SK-N-DZ (cell line): Measurements from ENCODE around the gene IDH3B.

Experiments used
- DNase-seq: peaks from one replicate; pipeline ENCODE4 v3.0.0-alpha.2; 2015; ENCODE audit warnings: low spot score

Gene IDH3B

DNA sequence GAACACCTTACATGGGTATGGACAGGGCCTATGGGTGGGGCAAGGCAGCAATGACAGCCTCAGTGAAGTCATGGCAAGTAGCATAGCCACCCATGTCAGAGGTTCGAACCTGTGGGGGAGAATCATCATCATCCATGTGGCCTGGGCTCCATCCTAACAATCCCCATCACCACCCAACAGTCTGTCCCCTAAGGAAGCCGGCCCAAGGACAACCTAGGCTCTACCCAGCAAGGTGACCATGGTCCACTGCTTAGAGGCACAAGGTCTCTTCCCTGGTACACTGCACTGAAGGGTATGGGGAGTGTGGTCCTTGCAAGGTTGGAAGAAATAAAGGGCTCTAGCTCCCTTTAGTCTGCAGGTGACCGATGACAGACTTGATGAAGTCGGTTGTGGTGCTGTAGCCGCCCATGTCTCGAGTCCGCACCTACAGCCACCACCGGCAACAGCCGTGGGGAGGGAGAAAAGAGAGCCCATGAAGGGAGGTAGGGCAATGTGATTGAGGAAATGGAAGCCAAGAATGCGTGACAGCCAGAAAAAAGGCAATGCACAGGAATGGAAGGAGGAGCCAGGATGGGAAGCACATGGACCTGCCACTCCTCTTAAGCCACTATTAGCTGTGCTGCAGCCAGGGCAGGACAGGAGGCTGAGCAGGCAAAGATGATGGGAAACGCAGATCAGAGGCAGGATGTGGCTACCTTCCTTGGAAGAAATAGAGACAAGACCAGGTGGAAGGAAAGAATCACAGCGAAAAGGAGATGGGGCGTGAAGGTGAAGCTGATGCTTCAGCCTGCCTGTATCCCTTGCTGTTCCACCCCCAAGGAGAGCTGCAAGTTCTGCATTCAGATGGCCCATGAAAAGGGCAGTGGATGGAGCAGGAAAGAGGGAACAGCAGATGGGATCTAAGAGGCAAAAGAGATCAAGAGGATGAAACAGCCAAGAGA is 5.3 kb downstream of the IDH3B start:
- DNase-seq = no peak

DNA sequence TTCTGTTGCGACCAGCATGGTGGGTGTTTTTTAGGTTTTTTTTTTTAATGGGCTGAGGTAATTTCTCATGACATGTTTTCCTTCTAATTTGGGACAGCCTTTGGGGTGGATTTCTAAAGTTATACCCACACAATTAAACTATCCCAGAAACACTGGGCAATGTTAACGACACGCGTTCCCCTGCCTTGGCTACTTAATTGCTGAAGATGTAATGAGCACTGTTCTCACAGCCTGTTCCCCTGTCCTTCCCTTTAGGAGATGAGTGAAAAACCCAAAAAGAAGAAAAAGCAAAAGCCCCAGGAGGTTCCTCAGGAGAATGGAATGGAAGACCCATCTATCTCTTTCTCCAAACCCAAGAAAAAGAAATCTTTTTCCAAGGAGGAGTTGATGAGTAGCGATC is 6.3 kb downstream of the IDH3B start:
- DNase-seq = no peak

DNA sequence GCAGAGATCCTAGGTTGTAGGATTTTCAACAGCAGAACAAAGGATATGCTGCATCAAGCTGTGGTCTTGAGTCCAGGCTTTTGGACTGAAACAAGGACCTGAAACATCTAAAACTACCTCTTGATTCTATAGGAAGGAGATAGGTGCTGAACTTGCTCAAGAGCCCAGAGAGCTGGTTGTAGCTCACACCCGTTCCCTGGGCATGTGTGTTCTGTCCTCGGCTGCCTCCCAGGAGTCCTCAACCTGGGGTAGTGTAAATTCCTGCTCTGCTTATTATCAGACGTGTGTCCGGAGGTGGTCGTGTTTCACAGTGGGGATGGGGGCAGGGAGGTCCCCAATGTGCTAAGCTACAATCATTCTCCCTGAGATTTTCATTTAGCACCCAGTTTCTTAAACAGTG is 6.8 kb downstream of the IDH3B start:
- no peak for DNase-seq

DNA sequence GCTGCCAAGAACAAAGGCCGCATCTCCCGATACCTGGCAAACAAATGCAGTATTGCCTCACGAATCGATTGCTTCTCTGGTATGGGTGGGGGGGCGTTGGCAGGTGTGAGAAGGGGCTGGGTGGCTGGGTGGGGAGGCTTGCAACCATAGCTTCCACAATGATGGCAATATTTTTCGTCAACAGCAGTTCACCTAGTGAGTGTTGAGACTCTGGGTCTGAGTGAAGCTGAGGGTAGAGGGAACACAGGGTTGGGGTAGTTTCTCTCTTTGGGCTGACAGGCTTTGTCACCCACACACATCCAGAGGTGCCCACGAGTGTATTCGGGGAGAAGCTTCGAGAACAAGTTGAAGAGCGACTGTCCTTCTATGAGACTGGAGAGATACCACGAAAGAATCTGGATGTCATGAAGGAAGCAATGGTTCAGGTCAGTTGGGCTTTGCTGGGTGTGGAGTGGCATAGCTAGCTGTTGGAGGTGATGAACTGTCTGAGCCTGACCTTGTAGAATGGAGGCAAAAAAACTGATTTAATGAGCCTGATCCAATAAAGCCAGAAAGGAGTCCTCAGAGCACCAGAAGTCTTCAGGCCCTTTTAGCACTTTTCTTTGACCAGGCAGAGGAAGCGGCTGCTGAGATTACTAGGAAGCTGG is 7.4 kb downstream of the IDH3B start:
- DNase-seq = no peak

DNA sequence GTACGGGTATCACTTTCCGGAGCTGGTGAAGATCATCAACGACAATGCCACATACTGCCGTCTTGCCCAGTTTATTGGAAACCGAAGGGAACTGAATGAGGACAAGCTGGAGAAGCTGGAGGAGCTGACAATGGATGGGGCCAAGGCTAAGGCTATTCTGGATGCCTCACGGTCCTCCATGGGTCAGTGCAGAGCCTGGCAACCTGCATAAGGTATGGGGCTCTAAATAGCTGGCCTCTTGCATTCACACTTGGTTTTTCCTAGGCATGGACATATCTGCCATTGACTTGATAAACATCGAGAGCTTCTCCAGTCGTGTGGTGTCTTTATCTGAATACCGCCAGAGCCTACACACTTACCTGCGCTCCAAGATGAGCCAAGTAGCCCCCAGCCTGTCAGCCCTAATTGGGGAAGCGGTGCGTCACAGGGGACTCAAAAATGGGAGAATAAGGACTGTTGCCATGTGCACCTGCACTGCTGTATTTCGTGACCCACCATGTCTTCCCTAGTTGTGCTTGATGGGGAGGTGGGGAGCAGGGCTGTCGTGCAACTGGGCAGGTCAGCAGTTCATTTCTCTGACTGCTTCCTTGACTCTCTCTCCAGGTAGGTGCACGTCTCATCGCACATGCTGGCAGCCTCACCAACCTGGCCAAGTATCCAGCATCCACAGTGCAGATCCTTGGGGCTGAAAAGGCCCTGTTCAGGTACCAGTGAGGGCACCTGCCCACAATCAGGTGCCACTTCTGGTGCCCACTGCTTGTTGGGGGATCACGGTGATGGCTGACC is 8.5 kb downstream of the IDH3B start:
- DNase-seq = no peak

DNA sequence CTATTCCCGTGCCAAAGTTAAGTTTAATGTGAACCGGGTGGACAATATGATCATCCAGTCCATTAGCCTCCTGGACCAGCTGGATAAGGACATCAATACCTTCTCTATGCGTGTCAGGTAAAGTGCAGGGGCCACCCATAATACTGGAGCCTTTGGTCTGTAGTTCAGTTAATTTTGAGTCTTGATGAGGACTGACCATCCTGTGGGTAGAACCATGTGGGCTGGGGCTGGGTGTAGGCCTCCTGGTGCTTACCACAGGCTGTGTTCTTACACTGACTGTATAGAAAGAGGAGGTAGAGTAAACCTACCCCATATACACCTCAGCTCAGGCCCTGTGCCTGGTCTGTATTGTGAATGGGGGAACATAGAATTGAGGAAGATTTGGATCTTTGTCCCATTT is 9.2 kb downstream of the IDH3B start:
- no peak for DNase-seq

DNA sequence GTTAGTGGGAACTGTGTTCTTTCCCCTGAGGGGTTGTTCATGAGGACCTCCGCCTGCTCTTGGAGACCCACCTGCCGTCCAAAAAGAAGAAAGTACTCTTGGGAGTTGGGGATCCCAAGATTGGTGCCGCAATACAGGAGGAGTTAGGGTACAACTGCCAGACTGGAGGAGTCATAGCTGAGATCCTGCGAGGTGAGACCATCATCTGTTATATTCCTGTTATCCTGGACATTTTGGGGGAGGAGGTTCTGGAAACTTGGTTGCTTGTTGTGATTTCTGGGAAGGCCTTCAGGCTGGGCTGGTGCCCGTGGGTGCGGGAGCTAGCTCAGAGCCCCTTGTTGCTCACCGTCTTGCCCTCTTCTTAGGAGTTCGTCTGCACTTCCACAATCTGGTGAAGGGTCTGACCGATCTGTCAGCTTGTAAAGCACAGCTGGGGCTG is 9.6 kb downstream of the IDH3B start:
- DNase-seq = no peak

DNA sequence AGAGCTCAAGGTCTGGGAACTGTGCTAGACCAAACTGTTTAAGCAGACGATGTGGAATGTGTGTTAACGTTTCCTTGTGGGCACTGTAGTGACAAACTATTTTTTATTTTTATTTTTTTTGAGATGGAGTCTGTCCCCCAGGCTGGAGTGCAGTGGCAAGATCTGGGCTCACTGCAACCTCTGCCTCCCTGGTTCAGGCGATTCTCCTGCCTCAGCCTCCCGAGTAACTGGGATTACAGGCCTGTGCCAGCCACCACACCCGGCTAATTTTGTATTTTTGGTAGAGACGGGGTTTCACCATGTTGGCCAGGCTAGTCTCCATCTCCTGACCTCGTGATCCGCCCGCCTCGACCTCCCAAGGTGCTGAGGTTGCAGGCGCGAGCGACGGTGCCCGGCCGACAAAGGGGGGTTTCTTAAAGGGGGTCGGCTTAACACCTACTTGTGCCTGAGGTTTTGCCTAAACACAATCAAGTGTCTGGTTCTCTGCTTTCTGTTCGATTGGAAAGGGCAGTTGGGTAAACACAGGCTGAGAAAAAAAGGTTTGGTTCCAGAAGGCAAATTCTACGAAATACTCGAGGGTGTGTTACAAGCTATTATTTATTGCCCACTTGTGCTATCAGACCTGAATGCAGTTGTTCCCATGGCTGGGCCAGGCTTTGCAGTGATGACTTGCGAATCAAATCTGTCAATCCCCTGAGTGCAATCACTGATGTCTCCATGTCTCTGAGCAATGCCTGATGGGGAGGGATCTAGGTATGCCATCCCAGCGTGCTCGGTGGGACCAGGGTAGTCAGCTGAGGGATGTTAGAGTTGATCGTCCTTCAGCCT is 10.2 kb downstream of the IDH3B start:
- DNase-seq = no peak

DNA sequence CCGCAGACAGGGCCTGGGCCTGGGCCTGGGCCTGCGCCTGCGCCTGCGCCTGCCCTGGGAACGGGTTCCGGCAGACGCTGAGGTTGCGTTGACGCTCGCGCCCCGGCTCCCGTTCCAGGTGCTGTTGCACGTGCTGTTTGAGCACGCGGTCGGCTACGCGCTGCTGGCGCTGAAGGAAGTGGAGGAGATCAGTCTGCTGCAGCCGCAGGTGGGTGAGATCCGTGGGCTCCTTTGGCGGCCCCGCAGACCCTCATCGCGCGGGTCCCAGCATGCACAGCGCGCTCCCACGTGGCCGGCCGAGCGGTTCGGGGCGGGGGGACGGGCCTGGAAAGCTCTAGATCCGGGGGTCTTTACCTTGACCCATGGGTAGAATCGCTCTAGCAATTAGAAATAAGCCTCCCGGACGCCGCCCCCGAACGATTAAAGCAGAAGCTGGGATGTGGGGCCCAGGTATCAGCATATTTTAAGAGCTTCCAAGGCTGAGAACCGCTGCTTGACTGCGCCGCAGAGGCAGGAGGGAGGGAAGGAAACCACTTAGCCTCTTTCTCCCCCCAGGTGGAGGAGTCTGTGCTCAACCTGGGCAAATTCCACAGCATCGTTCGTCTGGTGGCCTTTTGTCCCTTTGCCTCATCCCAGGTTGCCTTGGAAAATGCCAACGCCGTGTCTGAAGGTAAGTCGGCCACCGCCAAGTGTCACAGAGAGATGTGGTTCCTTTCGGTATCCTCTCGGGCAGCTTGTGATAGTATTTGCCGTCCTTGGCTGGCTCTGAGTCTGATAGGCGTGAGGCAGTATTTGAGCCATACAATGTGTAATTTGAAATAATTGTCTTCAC is 11.1 kb downstream of the IDH3B start:
- DNase-seq = peak; percentile 64

DNA sequence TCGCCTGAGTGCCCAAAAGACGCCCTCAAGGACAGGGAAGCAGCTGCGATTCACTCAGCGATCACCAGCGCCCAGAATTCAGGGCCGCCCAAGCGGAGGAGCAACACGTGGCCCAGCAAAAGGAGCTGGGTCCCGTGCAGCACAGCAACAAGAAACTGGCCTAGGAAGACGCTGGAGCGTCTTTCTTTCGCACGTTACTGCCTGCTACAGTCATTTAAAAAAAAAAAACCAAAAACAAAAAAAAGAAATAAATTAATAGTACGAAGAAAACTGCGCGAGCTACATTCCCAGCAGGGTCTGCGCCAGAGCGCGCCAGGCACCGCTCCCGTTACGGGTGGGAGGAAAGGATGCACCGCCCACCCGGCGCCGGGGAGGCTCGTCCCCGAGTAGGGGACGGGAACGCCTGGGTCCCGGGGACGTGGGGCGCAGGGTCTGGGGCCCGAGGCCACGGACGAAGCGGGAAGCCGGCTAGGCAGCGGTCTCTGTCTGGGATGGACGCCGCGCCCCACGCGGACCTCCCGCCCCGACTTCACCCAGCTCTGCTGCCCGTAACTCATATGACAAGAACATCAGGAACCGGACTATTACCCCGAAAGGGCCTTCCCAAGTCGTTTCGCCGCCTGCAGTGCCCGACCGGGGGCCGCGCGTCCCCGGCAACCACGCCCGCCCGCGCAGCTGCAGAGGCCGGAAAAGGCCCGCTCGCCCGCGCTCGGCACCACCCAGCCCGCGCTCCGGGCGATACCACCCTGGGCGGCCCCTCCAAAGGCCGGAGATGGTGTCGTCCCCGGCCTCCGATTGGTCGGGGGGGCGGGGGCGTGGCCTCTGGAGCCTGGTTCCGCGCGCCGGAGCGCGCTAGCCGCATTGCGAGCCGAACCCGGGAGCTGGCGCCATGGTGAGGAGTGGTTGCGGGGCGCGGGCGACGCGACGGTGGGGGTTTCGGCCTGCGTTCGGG is 12.0 kb downstream of the IDH3B start, which contains the start of gene NOP56:
Gene NOP56 (plus strand): TSS at position 861 of the 952 bp plus-strand sequence. CDS start 29 bp downstream, at position 890.
- DNase-seq = peak; percentile 93

DNA sequence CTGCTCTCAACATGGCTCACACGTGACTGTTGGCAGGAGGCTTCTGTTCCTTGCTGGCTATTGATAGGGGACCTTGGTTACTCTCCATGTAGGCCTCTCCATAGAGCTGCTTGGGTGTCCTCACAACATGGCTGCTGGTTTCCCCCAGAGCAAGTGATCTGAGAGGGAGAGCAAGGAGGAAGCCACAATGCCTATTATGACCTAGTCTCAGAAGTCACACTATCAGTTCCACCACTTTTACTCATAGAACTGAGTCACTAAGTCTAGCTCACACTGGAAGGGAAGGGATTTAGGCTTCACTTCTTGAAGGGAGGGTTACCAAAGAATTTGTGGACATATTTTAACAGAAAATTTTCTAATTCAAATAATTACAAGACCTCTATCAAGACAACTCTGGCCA is 20.3 kb downstream of the IDH3B start:
- DNase-seq = no peak

DNA sequence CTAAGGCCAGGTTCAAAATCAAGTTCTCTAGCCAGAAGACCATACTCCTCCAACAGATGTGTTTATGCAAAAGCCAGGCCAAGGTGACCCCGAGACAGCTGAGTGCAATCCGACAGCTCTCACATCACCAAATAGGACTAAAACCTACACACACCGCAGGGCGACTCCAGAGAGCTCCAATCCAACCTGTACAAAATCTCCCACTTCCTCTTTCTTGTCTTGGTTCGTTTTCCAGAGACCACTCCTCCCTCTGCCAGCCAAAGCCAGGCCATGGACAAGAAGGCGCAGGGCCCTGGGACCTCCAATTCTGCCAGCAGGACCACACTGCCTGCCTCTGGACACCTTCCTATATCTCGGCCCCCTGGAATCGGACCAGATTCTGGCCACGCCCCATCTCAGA is 23.1 kb downstream of the IDH3B start:
- DNase-seq = no peak

DNA sequence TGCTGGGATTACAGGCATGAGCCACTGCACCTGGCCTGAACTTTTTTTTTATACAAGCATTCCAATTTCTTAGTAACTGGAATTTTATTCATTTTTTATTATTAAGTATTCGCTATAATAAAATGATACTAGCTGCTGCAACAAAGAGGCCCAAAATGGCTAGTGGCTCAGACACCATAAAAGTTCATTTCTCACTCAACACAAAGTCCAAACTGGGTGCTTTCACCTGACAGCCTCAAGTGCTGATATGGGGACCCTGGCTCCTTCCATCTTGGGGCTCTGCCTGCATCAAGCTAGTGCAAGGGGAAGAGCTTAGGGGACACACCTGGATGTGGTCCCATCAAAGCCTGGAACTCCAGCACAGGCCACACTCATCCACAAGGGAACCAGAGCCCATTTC is 23.8 kb downstream of the IDH3B start:
- no peak for DNase-seq

DNA sequence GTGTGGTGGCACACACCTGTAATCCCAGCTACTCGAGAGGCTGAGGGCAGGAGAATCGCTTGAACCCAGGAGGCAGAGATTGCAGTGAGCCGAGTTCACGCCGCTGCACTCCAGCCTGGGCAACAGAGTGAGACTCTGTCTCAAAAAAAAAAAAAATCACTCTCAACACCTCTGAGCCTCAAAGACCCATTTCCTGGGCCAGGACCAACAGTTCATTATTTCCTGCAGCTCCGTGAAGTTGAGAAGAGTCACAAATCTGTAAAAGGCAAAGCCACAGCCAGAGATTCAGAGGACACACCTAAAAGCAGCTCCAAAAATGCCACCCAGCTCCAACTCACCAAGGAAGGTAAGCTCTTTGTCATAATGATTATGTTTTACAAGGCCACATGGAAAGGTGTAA is 26.8 kb downstream of the IDH3B start:
- DNase-seq = no peak

DNA sequence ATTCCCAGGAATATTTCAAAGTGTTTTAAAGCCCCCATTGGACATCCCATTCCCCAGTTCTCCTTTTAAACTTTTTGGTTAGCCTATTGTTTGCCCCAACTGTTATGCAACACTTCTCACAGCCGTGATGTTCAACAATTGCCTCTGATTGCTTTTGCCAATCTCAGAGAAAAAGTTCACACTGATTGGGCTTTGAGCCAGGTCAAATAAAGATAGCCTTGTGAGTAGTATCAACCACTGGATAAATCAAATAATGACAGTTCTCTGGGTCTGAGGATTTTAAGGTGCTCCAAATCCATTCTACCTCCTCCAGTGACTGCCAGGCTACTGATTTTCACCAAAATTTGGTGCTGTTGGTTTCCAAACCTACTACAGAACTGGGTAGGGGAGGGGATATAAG is 30.6 kb downstream of the IDH3B start:
- DNase-seq = no peak

DNA sequence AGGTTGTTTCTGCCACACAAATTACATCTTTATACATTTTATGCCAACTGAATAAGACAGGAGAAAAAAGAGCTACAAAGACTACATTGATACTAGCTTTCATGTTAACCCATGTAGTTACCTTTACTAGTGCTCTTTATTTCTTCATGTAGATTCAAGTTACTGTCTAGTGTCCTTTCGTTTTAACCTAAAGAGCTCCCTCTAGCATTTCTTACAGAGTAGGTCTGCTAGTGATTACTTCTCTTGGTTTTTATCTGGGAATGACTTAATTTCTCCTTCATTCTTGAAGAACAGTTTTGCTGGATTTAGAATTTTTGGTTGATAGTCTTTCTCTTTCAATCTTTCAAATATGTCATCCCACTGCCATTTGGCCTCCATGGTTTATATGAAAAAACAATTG is 32.8 kb downstream of the IDH3B start:
- no peak for DNase-seq

DNA sequence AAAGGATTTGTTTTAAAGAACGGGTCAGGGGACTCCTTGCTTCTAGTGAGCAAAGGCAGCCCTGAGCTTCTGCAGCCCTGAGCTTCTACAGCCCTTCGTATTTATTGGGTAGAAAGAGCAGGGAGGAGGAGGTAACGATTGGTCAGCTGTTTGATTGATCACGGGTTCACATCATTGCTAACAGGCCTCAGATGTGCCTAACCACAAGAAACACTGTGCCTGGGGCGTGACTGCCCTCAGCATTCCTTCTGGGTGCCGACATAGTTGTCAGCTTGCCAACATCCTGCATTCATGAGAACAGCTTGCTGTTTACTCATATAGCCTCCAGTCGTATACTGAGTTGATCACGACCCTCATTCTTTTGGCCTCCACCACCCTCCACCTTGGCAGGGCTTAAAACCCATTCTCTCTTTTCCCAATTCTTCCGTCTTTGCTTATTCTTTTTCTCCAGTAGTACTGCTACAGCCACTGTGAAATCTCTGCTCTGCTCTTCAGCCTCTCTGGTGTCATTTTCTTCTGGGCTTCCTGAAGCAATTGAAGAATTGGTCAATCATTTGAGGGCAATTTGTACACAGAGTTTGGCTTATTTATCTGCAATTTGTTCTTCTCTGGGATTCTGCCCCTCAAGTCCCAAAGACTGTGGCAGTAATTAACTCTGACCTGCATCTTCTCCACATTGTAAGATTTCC is 37.0 kb downstream of the IDH3B start:
- no peak for DNase-seq

DNA sequence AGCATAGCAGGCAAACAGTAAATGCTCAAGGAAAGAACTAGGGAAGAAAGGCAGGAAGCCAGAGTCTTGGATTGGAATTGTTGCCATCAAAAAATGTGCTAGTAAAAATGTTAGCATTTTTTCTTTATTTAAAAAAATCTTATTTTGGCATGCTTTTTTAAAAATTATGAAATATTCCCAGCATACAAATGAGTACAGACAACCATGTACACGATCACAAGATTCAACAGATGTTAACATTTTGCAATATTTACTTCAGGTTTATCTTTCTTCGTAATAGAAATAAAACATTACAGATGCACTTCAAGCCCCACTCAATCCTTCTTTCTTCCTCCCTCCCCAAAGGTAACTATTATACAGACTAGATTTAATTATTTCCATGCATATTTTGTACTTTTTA is 39.0 kb downstream of the IDH3B start:
- no peak for DNase-seq

DNA sequence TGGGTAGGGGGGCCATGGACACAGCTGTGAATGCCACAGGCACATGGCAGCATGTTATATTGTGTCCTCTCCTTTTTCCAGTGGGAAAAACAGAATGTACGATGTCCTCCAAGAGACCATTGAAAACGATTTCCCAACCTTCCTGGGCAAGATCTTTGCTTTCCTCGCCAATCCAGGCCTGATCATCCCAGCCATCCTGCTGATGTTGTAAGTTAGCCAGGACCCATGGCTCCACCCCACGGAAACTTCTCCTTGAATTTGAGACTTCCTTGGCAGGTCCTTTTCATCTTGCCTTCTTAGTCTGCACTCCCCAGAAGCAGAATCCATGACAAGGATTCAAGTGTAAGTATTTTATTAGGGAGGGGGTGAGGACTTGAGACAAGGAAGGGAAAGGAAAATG is 39.8 kb downstream of the IDH3B start:
- no peak for DNase-seq
